Neural cell (in vitro differentiated cells): Measurements from ENCODE around the gene TMEM44. TPM values are rescaled to one million over a fixed set of nuclear protein-coding genes. Genes with fewer than 3 reads are reported as not detected.

ENCODE experiments used
- H2AFZ ChIP-seq: fragments of 200-600, 300-800 bp; sonication (generic), shearing (Covaris generic); 2 replicates; pipeline ENCODE4 v1.6.0; 2014; ENCODE audit warnings: low read depth, mild to moderate bottlenecking, antibody characterized with exemption, low read length, moderate library complexity
- H3F3A ChIP-seq: fragments of 200-600 bp; shearing (Covaris generic); 2 replicates; pipeline ENCODE4 v1.6.1; 2016; ENCODE audit warnings: mild to moderate bottlenecking, moderate library complexity, mixed read lengths, antibody characterized with exemption, low read length; ENCODE audit not compliant: insufficient read depth, poor library complexity, severe bottlenecking
- H3K27ac ChIP-seq: fragments of 200-600, 300-800 bp; sonication (generic), shearing (Covaris generic); 2 replicates; pipeline ENCODE4 v1.5.1; 2014; ENCODE audit warnings: mild to moderate bottlenecking, low read length, moderate library complexity
- H3K27me3 ChIP-seq: fragments of 300-800, 200-600 bp; sonication (generic), shearing (Covaris generic); 2 replicates; pipeline ENCODE4 v1.6.0; 2014; ENCODE audit warnings: mild to moderate bottlenecking, low read depth, low read length, moderate library complexity; ENCODE audit not compliant: insufficient read depth
- H3K36me3 ChIP-seq: fragments of 300-800, 200-600 bp; sonication (generic), shearing (Covaris generic); 2 replicates; pipeline ENCODE4 v1.5.1; 2014; ENCODE audit warnings: mild to moderate bottlenecking, antibody characterized with exemption, low read length, moderate library complexity; ENCODE audit not compliant: insufficient read depth
- H3K4me2 ChIP-seq: fragments of 300-800, 200-600 bp; sonication (generic), shearing (Covaris generic); 2 replicates; pipeline ENCODE4 v1.6.0; 2014; ENCODE audit warnings: mild to moderate bottlenecking, low read length
- H3K4me3 ChIP-seq: fragments of 300-800, 200-600 bp; sonication (generic), shearing (Covaris generic); 2 replicates; pipeline ENCODE4 v1.5.1; 2014; ENCODE audit warnings: mild to moderate bottlenecking, low read length, moderate library complexity
- H3K79me2 ChIP-seq: fragments of 200-600 bp; shearing (Covaris generic); replicated peaks from 2 replicates; pipeline ENCODE4 v1.6.0; 2014; ENCODE audit warnings: mild to moderate bottlenecking, low read length, moderate library complexity; ENCODE audit not compliant: insufficient read depth
- H3K9ac ChIP-seq: fragments of 300-800, 200-600 bp; sonication (generic), shearing (Covaris generic); 2 replicates; pipeline ENCODE4 v1.6.1; 2016; ENCODE audit warnings: mild to moderate bottlenecking, low read length, mixed read lengths
- H3K9me2 ChIP-seq: fragments of 200-600 bp; shearing (Covaris generic); 2 replicates; pipeline ENCODE4 v1.6.1; 2016; ENCODE audit warnings: mild to moderate bottlenecking, low read length, mixed read lengths; ENCODE audit not compliant: insufficient read depth
- H3K9me3 ChIP-seq: fragments of 200-600, 300-800 bp; sonication (generic), shearing (Covaris generic); 2 replicates; pipeline ENCODE4 v1.6.1; 2016; ENCODE audit warnings: mild to moderate bottlenecking, mixed run types, low read length, moderate library complexity, mixed read lengths
- H4K20me1 ChIP-seq: fragments of 200-600 bp; shearing (Covaris generic); 2 replicates; pipeline ENCODE4 v1.6.1; 2016; ENCODE audit warnings: mild to moderate bottlenecking, mixed run types; ENCODE audit not compliant: insufficient read depth
- EP300 ChIP-seq: fragments of 450-650 bp; conservative IDR thresholded peaks from 2 replicates; pipeline ENCODE4 v1.6.1; 2014; ENCODE audit warnings: antibody characterized with exemption, mild to moderate bottlenecking, moderate library complexity; ENCODE audit not compliant: poor library complexity, severe bottlenecking
- EZH2 ChIP-seq: fragments of 200-600, 300-800 bp; shearing (Covaris generic), sonication (generic); IDR thresholded peaks from 2 replicates; pipeline ENCODE4 v1.6.1; 2014; ENCODE audit warnings: antibody characterized with exemption, low read length, borderline replicate concordance, mild to moderate bottlenecking; ENCODE audit not compliant: insufficient read depth, poor library complexity, severe bottlenecking
- MXI1 ChIP-seq: fragments of 450-650 bp; conservative IDR thresholded peaks from 2 replicates; pipeline ENCODE4 v1.6.1; 2014; ENCODE audit warnings: antibody characterized with exemption, mild to moderate bottlenecking; ENCODE audit not compliant: poor library complexity, severe bottlenecking
- POLR2AphosphoS5 ChIP-seq: IDR thresholded peaks from 2 replicates; pipeline ENCODE4 v1.6.1; 2012
- RAD21 ChIP-seq: fragments of 450-650 bp; conservative IDR thresholded peaks from 2 replicates; pipeline ENCODE4 v1.6.1; 2014; ENCODE audit warnings: antibody characterized with exemption, mild to moderate bottlenecking, moderate library complexity
- SMC3 ChIP-seq: fragments of 450-650 bp; conservative IDR thresholded peaks from 2 replicates; pipeline ENCODE4 v1.6.1; 2014; ENCODE audit warnings: antibody characterized with exemption, mild to moderate bottlenecking, moderate library complexity; ENCODE audit not compliant: poor library complexity
- TAF1 ChIP-seq: IDR thresholded peaks from 2 replicates; pipeline ENCODE4 v1.6.1; 2012; ENCODE audit warnings: low read depth
- polyA plus RNA-seq: library from polyadenylated mRNA; depleted of rRNA; stranded (reverse); fragments of >200 nt; gene quantifications from 2 replicates; pipeline ENCODE4 v1.2.3, GENCODE V29; 2014
- TF ChIP-seq, protein P1 (sequence below): fragments of 450-650 bp; IDR thresholded peaks from 2 replicates; pipeline ENCODE4 v1.5.1; 2014; ENCODE audit warnings: antibody characterized with exemption, mild to moderate bottlenecking, moderate library complexity; ENCODE audit not compliant: poor library complexity, severe bottlenecking
- TF ChIP-seq, protein P2 (sequence below): IDR thresholded peaks from 2 replicates; pipeline ENCODE4 v1.6.1; 2012; ENCODE audit warnings: borderline replicate concordance

Gene TMEM44
- polyA plus RNA-seq, 1 donor from 2014 or later = 40.6 TPM

DNA sequence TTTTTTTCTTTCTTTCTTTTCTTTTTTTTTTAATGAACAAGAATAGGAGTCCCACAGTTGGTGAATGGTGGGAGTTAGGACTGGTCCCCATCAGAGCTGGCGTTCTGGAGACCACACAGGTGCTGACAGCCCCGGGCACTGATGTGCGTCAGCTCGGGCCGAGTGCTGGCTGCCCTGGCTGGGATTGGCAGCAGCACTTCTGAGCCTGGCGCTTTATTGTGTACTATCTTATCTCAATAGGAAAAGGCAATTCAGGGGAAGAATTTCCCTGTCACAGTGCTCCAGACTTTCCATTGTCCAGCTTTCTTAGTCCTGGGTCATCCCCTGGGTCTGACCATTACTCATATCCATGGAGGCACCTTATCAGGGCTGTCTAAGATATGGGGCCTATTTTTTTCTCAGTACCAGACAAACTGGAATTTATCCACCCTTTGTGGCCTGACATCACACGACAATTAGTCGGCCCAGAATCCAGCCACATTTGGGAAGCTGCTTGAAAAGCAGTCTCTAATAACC is 54.1 kb downstream of the TMEM44 start:
- no peaks in the 10 kb centered on the region for H4K20me1 ChIP-seq
- no peaks in the 10 kb centered on the region for H3K36me3 ChIP-seq
- H3K4me2 ChIP-seq = no peak overlapping the region
- no peak overlapping the region for H3K9ac ChIP-seq
- no peak overlapping the region for H2AFZ ChIP-seq
- no peaks in the 10 kb centered on the region for H3K79me2 ChIP-seq
- H3K27me3 ChIP-seq = no peaks in the 10 kb centered on the region
- no peak overlapping the region for H3K4me3 ChIP-seq
- no peak overlapping the region for H3K27ac ChIP-seq
- H3F3A ChIP-seq = no peaks in the 10 kb centered on the region
- no peaks in the 10 kb centered on the region for H3K9me3 ChIP-seq
- H3K9me2 ChIP-seq = no peaks in the 10 kb centered on the region
- TF ChIP-seq POLR2AphosphoS5 (no peak), EZH2 (no peak), TAF1 (no peak), SMC3 (no peak), EP300 (no peak), MXI1 (no peak), RAD21 (no peak)
- TF ChIP-seq, protein P1, sequence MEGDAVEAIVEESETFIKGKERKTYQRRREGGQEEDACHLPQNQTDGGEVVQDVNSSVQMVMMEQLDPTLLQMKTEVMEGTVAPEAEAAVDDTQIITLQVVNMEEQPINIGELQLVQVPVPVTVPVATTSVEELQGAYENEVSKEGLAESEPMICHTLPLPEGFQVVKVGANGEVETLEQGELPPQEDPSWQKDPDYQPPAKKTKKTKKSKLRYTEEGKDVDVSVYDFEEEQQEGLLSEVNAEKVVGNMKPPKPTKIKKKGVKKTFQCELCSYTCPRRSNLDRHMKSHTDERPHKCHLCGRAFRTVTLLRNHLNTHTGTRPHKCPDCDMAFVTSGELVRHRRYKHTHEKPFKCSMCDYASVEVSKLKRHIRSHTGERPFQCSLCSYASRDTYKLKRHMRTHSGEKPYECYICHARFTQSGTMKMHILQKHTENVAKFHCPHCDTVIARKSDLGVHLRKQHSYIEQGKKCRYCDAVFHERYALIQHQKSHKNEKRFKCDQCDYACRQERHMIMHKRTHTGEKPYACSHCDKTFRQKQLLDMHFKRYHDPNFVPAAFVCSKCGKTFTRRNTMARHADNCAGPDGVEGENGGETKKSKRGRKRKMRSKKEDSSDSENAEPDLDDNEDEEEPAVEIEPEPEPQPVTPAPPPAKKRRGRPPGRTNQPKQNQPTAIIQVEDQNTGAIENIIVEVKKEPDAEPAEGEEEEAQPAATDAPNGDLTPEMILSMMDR = no peak
- TF ChIP-seq, protein P2, sequence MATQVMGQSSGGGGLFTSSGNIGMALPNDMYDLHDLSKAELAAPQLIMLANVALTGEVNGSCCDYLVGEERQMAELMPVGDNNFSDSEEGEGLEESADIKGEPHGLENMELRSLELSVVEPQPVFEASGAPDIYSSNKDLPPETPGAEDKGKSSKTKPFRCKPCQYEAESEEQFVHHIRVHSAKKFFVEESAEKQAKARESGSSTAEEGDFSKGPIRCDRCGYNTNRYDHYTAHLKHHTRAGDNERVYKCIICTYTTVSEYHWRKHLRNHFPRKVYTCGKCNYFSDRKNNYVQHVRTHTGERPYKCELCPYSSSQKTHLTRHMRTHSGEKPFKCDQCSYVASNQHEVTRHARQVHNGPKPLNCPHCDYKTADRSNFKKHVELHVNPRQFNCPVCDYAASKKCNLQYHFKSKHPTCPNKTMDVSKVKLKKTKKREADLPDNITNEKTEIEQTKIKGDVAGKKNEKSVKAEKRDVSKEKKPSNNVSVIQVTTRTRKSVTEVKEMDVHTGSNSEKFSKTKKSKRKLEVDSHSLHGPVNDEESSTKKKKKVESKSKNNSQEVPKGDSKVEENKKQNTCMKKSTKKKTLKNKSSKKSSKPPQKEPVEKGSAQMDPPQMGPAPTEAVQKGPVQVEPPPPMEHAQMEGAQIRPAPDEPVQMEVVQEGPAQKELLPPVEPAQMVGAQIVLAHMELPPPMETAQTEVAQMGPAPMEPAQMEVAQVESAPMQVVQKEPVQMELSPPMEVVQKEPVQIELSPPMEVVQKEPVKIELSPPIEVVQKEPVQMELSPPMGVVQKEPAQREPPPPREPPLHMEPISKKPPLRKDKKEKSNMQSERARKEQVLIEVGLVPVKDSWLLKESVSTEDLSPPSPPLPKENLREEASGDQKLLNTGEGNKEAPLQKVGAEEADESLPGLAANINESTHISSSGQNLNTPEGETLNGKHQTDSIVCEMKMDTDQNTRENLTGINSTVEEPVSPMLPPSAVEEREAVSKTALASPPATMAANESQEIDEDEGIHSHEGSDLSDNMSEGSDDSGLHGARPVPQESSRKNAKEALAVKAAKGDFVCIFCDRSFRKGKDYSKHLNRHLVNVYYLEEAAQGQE = no peak

DNA sequence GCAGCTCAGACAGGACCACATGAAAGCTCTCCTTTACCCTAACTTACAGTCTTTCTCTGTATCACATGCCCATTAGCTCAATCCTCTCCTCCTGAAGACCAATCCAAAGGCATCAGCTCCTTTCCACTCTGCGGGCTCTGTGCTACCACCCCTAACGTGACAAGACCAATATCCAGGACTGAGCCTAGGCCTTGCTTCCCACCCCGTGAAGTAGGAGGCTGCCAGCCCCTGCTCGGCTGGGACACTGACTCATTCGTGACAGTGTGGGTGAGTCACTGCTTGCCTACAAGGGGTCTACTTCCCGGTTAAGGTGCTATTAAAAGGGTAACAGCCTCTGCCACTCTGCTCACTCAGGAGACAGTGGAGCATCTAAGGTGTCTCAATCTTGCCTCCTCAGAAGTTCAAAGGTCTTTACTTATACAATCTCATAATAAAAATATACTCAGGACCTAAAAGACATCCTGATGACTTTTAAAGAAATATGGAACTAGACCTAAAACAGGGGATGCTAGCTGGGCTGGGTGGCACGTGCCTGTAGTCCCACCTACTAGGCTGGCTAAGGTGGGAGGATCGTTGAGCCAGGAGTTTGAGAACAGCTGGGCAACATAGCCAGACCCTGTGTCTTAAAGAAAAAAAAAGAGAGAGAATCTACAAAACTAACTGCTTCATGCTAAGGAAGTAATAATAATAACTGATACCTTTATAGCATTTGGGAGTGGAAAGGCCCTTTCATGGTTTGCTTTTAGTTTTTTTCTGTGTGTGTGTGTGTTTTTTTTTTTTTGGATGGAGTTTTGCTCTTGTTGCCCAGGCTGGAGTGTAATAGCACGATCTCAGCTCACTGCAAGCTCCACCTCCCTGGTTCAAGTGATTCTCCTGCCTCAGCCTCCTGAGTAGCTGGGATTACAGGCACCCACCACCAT is 55.0 kb downstream of the TMEM44 start:
- Histone ChIP-seq H3K27ac (no peak overlapping the region), H3K27me3 (no peaks in the 10 kb centered on the region), H3K9ac (no peak overlapping the region), H4K20me1 (no peaks in the 10 kb centered on the region), H3F3A (no peaks in the 10 kb centered on the region), H3K36me3 (no peaks in the 10 kb centered on the region), H3K9me3 (no peaks in the 10 kb centered on the region), H3K79me2 (no peaks in the 10 kb centered on the region), H3K4me3 (no peak overlapping the region), H3K9me2 (no peaks in the 10 kb centered on the region), H2AFZ (no peak overlapping the region), H3K4me2 (no peak overlapping the region)
- TF ChIP-seq, protein P1 = no peak
- TF ChIP-seq SMC3 = no peak
- TF ChIP-seq MXI1 = no peak
- TF ChIP-seq EZH2 = no peak
- no peak for TF ChIP-seq RAD21
- TF ChIP-seq, protein P2 = no peak
- no peak for TF ChIP-seq POLR2AphosphoS5
- TF ChIP-seq EP300 = no peak
